HG03521 (cell line): ENCODE data around the gene LMTK2.

Experiments used
- ATAC-seq: cut with Tn5 transposase; IDR thresholded peaks from one replicate; pipeline ENCODE4 v1.9.1; 2021; ENCODE audit warnings: mild to moderate bottlenecking, moderate library complexity; ENCODE audit not compliant: unreplicated experiment

Gene LMTK2

DNA sequence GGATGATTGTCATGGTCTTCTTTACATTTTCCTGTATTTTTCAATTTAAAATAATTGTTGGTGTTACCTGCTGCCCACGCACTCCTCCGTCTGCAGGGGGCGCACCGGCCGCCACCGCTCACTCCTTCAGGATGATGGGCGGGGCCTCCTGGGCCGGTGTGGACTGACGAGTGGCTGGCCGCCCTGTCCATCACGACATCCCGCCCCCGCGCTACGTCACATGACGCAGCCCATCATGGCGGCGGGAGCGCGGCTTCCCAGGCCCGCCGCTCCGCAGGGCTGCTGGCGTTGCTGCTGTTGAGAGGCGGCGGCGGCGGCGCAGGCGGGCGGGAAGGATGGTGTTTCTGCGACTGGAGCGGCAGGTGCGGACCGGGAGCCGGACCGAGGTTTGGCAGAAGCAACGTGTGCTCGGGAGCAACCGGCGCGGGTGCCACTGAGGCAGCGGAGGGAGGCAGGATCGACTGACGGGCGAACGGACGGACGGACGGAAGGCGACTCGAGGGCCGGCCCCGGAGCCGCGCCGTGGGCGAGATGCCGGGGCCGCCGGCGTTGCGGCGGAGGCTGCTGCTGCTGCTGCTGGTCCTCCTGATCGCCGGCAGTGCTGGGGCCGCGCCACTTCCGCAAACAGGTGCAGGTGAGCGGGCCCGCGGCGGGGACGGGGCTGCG lies at the start of gene LMTK2:
LMTK2 (plus strand) TSS at position 216 of the 666 bp plus-strand sequence; CDS start at position 532, 316 bp downstream.
- ATAC-seq: peak; percentile 100

- ATAC-seq: no peak
Observed at GRCh38 chr7:98057157-98057556, 49.5 kb upstream of the LMTK2 start.

- no peak for ATAC-seq
Observed at GRCh38 chr7:98058186-98058585, 48.5 kb upstream of the LMTK2 start.

DNA sequence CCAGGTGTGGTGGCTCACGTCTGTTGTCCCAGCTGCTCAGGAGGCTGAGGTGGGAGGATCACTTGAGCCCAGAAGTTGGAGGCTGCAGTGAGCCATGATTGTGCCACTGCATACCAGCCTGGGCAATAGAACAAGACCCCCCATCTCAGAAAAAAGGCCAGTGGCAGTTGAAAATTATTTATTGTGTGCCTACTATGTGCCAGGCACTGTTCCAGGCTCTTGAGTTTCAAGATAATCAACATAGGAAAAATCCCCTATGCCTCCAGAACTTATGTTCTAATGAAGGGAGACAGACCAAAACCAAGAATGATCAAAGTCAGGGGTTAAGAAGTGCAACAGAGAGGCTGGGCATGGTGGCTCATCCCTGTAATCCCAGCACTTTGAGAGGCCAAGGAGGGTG lies 42.4 kb upstream of the LMTK2 start:
- no peak for ATAC-seq

DNA sequence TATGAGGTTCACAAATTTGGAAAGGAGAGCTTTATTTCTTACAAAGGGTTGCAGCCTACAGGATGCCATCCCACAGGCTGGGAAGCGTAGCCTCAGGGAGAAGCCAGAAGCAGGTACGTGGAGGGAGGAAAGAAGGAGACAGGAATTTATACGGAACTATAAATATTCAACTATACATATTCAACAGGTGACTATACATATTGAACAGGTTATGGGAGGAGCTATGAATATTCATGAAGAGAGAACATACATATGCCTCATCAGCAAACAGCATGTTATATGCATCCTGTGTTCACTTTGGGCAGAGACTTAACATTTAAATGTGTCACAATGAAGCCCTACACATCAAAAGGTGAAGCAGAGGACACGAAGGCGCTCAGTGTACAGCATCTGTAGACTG lies 40.5 kb upstream of the LMTK2 start:
- ATAC-seq: no peak

DNA sequence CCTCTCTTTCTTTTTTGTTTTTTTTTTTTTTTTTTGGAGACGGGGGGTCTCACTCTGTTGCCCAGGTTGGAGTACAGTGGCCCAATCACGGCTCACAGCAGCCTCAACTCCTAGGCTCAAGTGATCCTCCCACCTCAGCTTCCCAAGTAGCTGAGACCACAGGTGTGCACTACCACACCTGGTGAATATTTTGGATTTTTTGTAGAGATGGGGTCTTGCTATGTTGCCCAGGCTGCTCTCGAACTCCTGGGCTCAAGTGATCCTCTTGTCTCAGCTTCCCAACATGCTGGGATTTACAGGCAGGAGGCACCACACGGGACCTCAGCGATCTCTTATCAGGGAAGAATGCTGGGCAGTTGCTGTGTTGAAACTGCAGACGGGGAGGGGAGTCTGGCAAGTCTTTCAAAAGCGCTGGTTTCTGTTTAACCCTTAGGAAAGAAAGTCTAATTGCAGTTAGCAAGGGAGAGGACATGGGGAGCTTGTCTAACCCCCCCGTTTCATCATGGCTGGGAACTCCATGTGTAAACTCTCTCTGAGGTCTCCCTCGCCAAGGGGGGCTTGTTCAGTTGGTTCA lies 39.6 kb upstream of the LMTK2 start:
- ATAC-seq: no peak

DNA sequence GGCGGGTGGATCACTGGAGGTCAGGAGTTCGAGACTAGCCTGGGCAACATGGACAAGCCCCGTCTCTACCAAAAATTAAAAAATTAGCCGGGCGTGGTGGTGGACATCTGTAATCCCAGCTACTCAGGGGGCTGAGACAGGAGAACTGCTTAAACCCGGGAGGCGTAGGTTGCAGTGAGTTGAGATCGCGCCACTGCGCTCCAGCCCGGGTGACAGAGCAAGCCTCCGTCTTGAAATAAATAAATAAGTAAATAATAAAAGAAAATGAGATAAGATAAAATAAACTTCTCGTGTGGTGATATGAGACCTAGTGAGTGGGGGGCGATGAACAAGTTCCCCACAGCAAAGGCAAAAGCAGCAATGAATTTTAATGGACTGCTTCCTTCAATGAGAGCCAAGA lies 33.6 kb upstream of the LMTK2 start:
- no peak for ATAC-seq

DNA sequence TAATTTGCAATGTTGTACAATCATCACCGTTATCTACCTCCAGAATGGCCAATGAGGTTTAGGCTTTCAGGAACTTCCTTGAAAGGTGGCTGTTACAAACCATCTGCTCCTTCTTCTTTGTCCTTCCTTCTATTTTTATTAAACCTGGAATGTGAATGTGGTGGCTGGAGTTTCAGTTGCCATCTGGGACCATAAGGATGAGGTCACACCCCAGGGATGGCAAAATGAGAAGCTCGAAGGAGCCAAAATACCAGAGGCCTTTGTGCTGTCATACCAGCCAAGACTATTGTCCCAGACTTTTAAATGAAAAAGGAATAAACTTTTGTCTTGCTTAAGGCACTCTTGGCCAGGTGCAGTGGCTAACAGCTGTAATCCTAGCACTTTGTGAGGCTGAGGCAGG lies 30.9 kb upstream of the LMTK2 start:
- ATAC-seq: no peak

GRCh38 chr7:98077762-98078161 lies 28.9 kb upstream of the LMTK2 start:
- no peak for ATAC-seq

GRCh38 chr7:98078197-98078870 lies 28.3 kb upstream of the LMTK2 start:
- ATAC-seq: no peak

GRCh38 chr7:98079891-98080648 lies 26.6 kb upstream of the LMTK2 start:
- no peak for ATAC-seq

DNA sequence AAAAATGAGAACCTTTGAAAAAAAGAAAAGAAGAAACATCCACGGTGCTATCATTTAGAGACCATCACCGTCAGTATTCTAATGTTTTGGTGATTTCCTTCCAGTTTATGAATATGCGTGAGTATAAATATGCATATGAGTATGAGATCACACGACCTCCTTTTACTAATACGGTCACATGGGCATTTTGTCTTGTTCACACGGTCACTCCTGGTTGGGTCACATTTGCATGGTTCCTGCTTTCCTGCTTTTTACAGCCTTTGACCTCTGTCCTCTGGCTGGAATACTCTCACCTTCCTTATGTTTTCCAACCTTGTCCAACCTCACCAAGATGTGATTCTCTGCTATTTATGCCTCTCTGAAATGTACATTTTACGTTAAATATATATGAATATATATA lies 25.3 kb upstream of the LMTK2 start:
- ATAC-seq: no peak

DNA sequence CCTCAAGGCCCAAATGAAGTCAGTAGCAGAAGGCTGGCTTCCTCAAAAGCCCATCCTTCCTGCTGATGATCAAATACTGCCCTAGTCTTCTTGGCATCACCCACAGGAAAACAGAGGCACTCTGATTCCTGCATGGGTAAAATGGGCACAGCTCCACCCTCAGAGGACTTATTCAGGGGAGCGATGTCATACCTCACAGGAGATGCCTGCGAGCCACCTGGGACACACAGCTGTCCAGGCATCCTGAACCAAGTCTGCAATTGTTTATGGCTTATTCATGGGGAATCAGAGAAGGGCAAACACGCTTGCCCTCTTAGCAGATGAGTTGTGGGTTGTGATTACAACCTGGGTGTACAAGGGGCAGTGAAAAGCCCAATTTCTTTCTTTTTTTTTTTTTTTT lies 22.0 kb upstream of the LMTK2 start:
- no peak for ATAC-seq

DNA sequence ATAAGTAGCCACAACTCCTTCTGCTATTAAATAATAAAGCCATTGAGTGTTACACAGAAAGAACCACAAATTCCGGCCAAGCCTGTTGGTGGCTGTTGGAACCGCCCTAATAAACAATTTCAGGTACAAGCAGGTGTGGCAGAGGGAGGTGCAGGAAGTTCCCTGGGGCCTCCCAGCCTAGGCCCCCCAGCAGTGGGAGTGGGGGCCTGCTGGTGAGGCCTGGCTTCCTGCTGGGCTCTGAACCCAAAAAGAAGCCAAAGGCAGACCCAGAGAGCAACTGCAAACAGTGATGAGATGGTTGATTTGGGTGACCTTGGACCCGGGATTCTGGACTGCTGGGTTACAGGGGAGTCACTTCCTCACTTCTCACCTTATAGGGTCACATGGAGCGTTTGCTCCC lies 21.0 kb upstream of the LMTK2 start:
- no peak for ATAC-seq

- no peak for ATAC-seq
Observed at GRCh38 chr7:98086281-98086718, 20.4 kb upstream of the LMTK2 start.

- ATAC-seq: no peak
Observed at GRCh38 chr7:98088109-98088508, 18.6 kb upstream of the LMTK2 start.

- ATAC-seq: no peak
Observed at GRCh38 chr7:98090116-98090515, 16.5 kb upstream of the LMTK2 start.

GRCh38 chr7:98091061-98091460 lies 15.6 kb upstream of the LMTK2 start:
- no peak for ATAC-seq

DNA sequence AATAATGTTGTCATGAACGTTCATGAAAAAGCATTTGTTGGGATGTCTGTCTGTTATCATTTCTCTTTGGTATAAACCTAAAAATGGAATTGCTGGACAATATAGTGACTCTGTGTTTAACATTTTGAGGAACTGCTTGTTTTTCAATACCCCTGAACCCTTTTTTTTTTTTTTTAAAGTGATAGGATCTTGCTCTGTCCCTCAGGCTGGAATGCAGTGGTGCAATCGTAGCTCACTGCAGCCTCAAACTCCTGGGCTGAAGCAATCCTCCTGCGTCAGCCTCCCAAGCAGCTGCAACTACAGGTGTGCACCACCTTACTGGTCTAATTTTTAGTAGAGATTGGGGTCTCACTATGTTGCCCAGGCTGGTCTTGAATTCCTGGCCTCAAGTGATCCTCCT lies 15.1 kb upstream of the LMTK2 start:
- ATAC-seq: no peak

- ATAC-seq: no peak
Observed at GRCh38 chr7:98097042-98097645, 9.5 kb upstream of the LMTK2 start.

DNA sequence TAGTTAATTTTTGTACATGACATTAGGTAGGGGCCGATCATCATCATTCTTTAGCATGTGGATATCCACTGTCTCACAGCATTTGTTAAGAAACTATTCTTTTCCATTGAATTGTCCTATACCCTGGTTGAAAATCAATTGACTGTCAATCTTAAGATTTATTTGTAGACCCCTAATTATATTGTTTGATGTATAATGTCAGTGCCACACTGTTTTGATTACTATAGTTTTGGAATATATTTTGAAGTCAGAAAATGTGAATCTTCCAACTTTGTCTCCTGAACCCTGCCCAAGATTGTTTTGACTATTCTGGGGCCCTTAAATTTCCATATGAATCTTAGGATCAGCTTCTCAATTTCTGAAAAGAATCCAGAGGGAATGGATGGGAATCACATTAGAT lies 6.6 kb upstream of the LMTK2 start:
- no peak for ATAC-seq
